CD4-positive, alpha-beta T cell (primary cell): ENCODE measurements around the gene UNKL. TPM values are rescaled to one million over a fixed set of nuclear protein-coding genes. Genes with fewer than 3 reads are reported as not detected.

Experiments
- ATAC-seq: fragments of 200-7000 bp; cut with Tn5 transposase; one replicate; pipeline ENCODE4 v1.10.0; 2022; ENCODE audit warnings: mild to moderate bottlenecking; ENCODE audit not compliant: poor library complexity
- CTCF ChIA-PET: fragments of 350-600 bp; sonication (Branson Sonifier 250); formaldehyde crosslinking; loops from one replicate; lab custom pipeline; 2021; ENCODE audit warnings: antibody characterized with exemption, inconsistent platforms; lab: Charles Lee
- POLR2A ChIA-PET: fragments of 350-600 bp; sonication (Branson Sonifier 250); formaldehyde crosslinking; loops from one replicate; lab custom pipeline; 2021; ENCODE audit warnings: antibody characterized with exemption, inconsistent platforms; lab: Charles Lee
- DNase-seq, 14 experiments: peaks; one replicate each; pipeline ENCODE4 v3.0.0-alpha.2; 2013 to 2020; ENCODE audit warnings: mixed read lengths in 2 of 14
- H3K27ac ChIP-seq, 2 donors: one replicate each; pipeline versions ENCODE4 v1.5.1 to v1.7.0; 2013; ENCODE audit warnings: low read length in 2 of 2, low read depth in 1 of 2, mild to moderate bottlenecking in 1 of 2
- H3K27me3 ChIP-seq, 2 experiments: 1 replicate in 1 of 2; 2 replicates in 1 of 2; pipeline versions ENCODE4 v1.6.1 to v1.7.0; 2013; ENCODE audit warnings: low read length in 2 of 2, control low read depth in 1 of 2, mild to moderate bottlenecking in 1 of 2, moderate library complexity in 1 of 2; ENCODE audit not compliant: insufficient read depth in 2 of 2, control insufficient read depth in 1 of 2
- H3K36me3 ChIP-seq: one replicate; pipeline ENCODE4 v1.6.1; 2013; ENCODE audit warnings: low read length, control low read depth; ENCODE audit not compliant: insufficient read depth
- H3K4me1 ChIP-seq: one replicate; pipeline ENCODE4 v1.6.1; 2013; ENCODE audit warnings: low read length, control low read depth; ENCODE audit not compliant: insufficient read depth
- H3K4me3 ChIP-seq: one replicate; pipeline ENCODE4 v1.5.1; 2013; ENCODE audit warnings: mild to moderate bottlenecking, low read length, moderate library complexity
- H3K9me3 ChIP-seq, 2 experiments: 1 replicate in 1 of 2; 2 replicates in 1 of 2; pipeline versions ENCODE4 v1.6.1 to v1.7.0; 2013; ENCODE audit warnings: low read length in 2 of 2, mild to moderate bottlenecking in 2 of 2, control low read depth in 1 of 2, moderate library complexity in 1 of 2; ENCODE audit not compliant: control insufficient read depth in 1 of 2, insufficient read depth in 1 of 2
- H3K27ac Mint-ChIP-seq: one replicate; pipeline ENCODE4 v1.8.0; 2020; ENCODE audit warnings: mixed read lengths
- H3K27me3 Mint-ChIP-seq: one replicate; pipeline ENCODE4 v1.8.0; 2021; ENCODE audit warnings: mixed read lengths
- H3K36me3 Mint-ChIP-seq: one replicate; pipeline ENCODE4 v1.8.0; 2021; ENCODE audit warnings: low read depth, mixed read lengths
- H3K4me1 Mint-ChIP-seq: one replicate; pipeline ENCODE4 v1.8.0; 2021; ENCODE audit warnings: low read depth, mixed read lengths
- H3K4me3 Mint-ChIP-seq: one replicate; pipeline ENCODE4 v1.8.0; 2020; ENCODE audit warnings: mild to moderate bottlenecking, mixed read lengths
- H3K9me3 Mint-ChIP-seq: one replicate; pipeline ENCODE4 v1.8.0; 2020; ENCODE audit warnings: mixed read lengths
- CTCF ChIP-seq: fragments of 200-600 bp; IDR thresholded peaks from one replicate; pipeline ENCODE4 v1.8.0; 2022; ENCODE audit warnings: antibody characterized with exemption, mild to moderate bottlenecking
- intact Hi-C, 2 experiments: fragments of 100-400 bp; cut with DNase I in 1 of 2; cut with micrococcal nuclease in 1 of 2; formaldehyde crosslinking; loops; one replicate each; pipeline versions ENCODE4 v1.15.1 to v1.9.0; 2023 to 2025; cut with DNase I, micrococcal nuclease
- total RNA-seq, 174 experiments: library from RNA in 2 of 174; stranded (reverse) in 2 of 174; gene quantifications; one replicate each; pipeline ENCODE4 v1.2.3 and lab custom pipeline; 2021 to 2026

UNKL gene
- total RNA-seq, 2 experiments from 2014 or later: 52.6 to 53.2 TPM

GRCh38 chr16:1381612-1382406 is 32.7 kb downstream of the UNKL start:
- Histone ChIP-seq H3K4me1 (peaks cover 23% of the 10 kb centered on the region), H3K4me3 (no peak overlapping the region), H3K36me3 (peaks cover 34% of the 10 kb centered on the region), H3K27me3 (no peaks in the 10 kb centered on the region), H3K9me3 (no peaks in the 10 kb centered on the region), H3K27ac (no peak overlapping the region)
- no peak for TF ChIP-seq CTCF
- ATAC-seq: no peak
- Mint-ChIP-seq H3K4me3 (no peak overlapping the region), H3K27me3 (no peaks in the 10 kb centered on the region), H3K36me3 (peaks cover 38% of the 10 kb centered on the region), H3K4me1 (peaks cover 9% of the 10 kb centered on the region), H3K27ac (no peak overlapping the region), H3K9me3 (no peaks in the 10 kb centered on the region)
- ChIA-PET POLR2A (interaction anchor here (1.2 kb wide), 1 partner anchor 18 kb away, joined by 3 read pairs; no protein-coding TSS in a partner anchor), CTCF (interaction anchor here (3.8 kb wide), 1 partner anchor 18 kb away, joined by 15 read pairs; no protein-coding TSS in a partner anchor)
- intact Hi-C loops: no loop called here
- no peak for DNase-seq

- no peak for DNase-seq
- no peaks in the 10 kb centered on the region for H3K27me3 ChIP-seq
- H3K27ac ChIP-seq: no peak overlapping the region
- H3K4me1 ChIP-seq: peaks cover 23% of the 10 kb centered on the region
- Mint-ChIP-seq H3K9me3 (no peaks in the 10 kb centered on the region), H3K27me3 (no peaks in the 10 kb centered on the region), H3K4me1 (peaks cover 9% of the 10 kb centered on the region), H3K36me3 (peaks cover 43% of the 10 kb centered on the region), H3K4me3 (peak overlapping the region; percentile 78), H3K27ac (peak overlapping the region; percentile 61)
- TF ChIP-seq CTCF: no peak
- H3K4me3 ChIP-seq: no peak overlapping the region
- POLR2A ChIA-PET: interaction anchor here (1.0 to 2.9 kb wide), 2 partner anchors 11 to 41 kb away, joined by 3 to 7 read pairs; partner anchors contain the start of gene UQCC4
- ATAC-seq: no peak
- intact Hi-C loops: no loop called here
- peaks cover 36% of the 10 kb centered on the region for H3K36me3 ChIP-seq
- CTCF ChIA-PET: interaction anchor here (0.6 to 3.8 kb wide), 2 partner anchors 16 to 121 kb away, joined by 3 to 15 read pairs; no protein-coding TSS in a partner anchor
- no peaks in the 10 kb centered on the region for H3K9me3 ChIP-seq
These were observed 34.3 kb downstream of the UNKL start for GRCh38 chr16:1380195-1380594.

- peak; percentile 73 for ATAC-seq
- H3K27ac ChIP-seq: no peak overlapping the region
These were observed 35.0 kb downstream of the UNKL start for GRCh38 chr16:1379304-1380076.

More at GRCh38 chr16:1379304-1380076, 35.0 kb downstream of the UNKL start:
- intact Hi-C loops: no loop called here
- DNase-seq: peak; percentile 32 to 84 (median 58)
- no peaks in the 10 kb centered on the region for H3K9me3 ChIP-seq
- no peak for TF ChIP-seq CTCF
- peaks cover 23% of the 10 kb centered on the region for H3K4me1 ChIP-seq
- H3K9me3 Mint-ChIP-seq: no peaks in the 10 kb centered on the region
- POLR2A ChIA-PET: interaction anchor here (1.0 to 2.9 kb wide), 2 partner anchors 11 to 41 kb away, joined by 3 to 7 read pairs; partner anchors contain the start of gene UQCC4
- H3K36me3 Mint-ChIP-seq: peaks cover 37% of the 10 kb centered on the region
- H3K27ac Mint-ChIP-seq: peak overlapping the region; percentile 61
- peak overlapping the region; percentile 78 for H3K4me3 Mint-ChIP-seq
- no peaks in the 10 kb centered on the region for H3K27me3 ChIP-seq
- peaks cover 9% of the 10 kb centered on the region for H3K4me1 Mint-ChIP-seq
- peak overlapping the region; percentile 26 for H3K4me3 ChIP-seq
- CTCF ChIA-PET: interaction anchor here (3.8 kb wide), 1 partner anchor 16 kb away, joined by 15 read pairs; no protein-coding TSS in a partner anchor
- H3K36me3 ChIP-seq: peaks cover 40% of the 10 kb centered on the region
- H3K27me3 Mint-ChIP-seq: no peaks in the 10 kb centered on the region
